GM18508 (cell line): ENCODE measurements around the gene FILIP1.

Experiments
- ATAC-seq: cut with Tn5 transposase; IDR thresholded peaks from one replicate; pipeline ENCODE4 v1.9.1; 2021; ENCODE audit warnings: moderate number of reproducible peaks; ENCODE audit not compliant: insufficient read depth, unreplicated experiment

Gene FILIP1

DNA sequence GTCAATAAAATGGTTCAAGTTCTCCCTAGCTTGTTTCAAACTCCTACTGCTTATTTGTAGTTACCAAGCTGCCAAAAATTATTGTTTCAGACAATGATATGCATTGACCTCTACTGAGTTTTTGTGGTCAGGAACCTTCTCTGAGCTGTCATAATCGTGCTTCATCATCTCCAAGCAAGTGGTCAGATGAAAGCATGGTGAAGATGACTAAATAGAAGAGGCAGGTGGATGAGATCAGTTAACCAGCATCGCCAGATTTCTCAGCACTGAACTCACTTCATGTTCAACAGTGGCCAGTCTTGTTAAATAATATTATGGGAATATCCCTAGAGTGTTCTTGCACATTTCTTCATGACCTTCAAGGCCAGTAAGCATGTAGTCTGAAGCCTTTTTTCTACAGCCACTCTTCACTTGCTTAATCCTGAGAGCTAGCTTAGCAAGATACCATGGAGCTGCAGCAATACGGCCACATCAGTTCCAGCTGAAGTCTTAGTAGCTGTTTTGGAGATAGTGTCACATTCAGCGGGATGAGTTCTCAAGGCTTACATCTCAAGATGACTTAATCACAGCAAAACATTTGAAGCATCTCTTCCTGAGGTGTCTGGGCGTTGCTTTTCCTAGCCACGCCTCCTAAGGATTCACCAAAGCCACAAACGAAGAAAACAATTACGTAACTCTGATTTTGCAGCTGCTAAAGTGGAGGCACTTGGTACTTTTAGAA, 107.4 kb downstream of the FILIP1 start:
- no peak for ATAC-seq

- ATAC-seq = no peak
Observed at GRCh38 chr6:75384116-75384515, 109.5 kb downstream of the FILIP1 start.

- no peak for ATAC-seq
Observed at GRCh38 chr6:75382634-75382900, 111.0 kb downstream of the FILIP1 start.

DNA sequence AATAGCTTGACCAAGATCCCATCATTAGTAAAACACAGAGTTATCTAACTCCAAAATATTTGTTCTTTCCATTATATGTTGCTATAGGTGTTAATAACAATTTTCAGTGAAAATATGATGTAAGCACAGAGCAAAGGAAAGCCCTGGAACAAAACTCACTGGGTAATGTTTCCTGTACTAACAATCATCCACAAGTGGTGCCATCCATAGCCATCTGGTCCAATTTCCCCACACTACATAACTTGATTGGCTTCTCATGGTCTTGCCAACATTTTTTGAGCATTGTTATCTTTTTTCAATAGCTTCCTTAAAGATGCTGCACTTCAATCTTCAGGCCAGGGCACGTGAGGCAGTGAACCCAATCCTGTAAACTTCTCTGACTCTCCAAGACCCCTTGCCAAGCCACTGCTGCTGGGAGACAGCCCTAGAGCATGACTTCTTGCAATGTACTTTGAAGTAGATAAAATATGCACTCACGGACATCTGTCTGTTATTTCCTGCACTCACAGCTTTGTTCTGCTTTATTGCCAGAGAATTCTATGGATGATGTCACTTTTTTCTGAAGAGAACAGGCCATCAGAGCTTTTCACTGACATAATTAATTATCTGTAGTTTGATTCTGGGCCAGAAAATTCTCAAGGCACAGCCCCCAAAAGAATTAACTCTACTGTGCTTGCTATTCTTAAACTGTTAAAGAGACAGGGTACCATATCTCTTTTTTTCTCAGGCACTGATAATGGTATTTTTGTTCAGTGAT, 111.5 kb downstream of the FILIP1 start:
- ATAC-seq = no peak

- no peak for ATAC-seq
Observed at GRCh38 chr6:75379536-75379935, 114.1 kb downstream of the FILIP1 start.

GRCh38 chr6:75378101-75378500, 115.5 kb downstream of the FILIP1 start:
- no peak for ATAC-seq

DNA sequence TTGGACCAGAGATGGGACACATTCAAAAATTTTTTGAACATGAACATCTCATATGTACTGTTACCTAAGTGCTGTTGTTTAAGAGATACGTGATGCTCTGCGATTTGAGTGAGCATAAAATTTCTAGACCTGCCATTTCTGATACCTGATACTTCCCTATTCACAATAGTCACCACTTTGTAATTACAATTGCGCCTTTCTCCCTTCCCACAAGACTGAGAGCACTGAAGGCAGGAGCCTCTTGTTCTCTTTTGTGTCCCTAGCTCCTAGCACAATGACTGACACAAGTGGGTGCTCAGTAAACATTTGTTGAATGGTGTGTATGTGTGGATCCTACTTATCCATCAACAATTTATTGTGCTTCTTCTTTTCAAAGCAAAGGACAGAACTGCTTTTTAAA, 116.2 kb downstream of the FILIP1 start:
- no peak for ATAC-seq

- no peak for ATAC-seq
Observed at GRCh38 chr6:75376347-75377024, 117.1 kb downstream of the FILIP1 start.

DNA sequence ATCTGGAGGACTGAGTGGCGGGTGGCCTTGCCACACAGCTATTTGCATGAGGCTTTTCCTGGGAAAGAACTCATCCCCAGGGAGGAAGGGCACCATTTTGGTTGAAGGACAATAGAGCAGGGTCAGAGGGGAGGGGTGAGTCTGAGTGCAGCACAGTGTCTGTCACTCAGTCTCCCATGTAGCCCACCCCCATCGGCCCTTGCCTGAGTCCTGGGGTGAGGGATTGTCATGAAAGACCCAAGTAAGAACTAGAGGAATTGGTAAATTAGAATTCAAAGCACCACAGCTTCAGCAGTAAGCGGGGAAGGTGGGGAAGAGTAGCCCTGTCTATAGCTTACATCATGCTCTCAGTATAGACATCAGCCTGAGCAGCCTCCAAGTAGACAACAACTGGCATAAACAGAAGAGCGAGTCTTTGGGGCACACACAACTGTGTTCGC, 118.6 kb downstream of the FILIP1 start:
- no peak for ATAC-seq

- ATAC-seq = no peak
Observed at GRCh38 chr6:75372884-75373283, 120.7 kb downstream of the FILIP1 start.

DNA sequence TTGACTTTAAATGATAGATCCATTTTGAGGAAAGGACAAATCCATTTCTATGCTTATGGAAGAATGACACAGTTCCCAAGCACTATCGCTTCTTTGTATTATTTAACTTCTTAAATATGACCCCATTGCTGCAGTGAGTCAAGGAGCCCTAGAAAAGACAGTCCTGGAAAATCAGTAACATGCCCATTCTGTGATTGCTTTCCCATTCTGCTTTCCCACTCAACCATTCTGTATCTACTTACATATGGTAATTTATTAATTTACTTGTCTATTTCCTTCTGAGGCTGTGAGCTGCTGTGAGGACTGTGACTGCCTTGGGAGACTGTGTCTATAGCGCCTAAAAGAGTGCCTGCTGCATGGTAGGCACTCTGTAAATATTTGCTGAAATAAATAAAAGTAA, 123.6 kb downstream of the FILIP1 start:
- no peak for ATAC-seq

DNA sequence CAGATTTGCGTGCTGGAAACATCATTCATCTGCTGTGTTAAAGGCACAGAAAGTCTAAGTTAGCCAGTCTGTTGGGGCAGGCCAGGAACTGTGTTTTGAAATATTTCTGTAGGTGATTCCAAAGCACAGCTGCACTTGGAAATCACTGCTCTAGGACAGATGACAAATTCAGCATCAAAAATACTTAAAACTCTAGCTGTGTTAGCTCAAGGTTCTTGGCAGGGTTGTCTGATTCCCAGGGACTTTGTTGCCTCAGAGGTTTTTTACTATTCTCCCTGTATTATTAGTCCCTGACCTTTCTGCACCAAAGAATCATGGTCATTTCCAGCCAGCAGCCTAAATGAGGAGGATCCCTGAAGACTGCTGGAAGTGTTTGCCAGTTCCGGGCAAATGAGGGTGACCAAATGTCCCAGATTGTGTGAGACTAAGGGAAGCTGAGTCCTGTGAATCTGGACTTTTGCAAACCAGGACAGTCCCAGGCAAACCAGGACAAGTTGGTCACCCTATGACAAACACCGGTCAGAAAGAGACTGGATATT, 124.7 kb downstream of the FILIP1 start:
- ATAC-seq = no peak

DNA sequence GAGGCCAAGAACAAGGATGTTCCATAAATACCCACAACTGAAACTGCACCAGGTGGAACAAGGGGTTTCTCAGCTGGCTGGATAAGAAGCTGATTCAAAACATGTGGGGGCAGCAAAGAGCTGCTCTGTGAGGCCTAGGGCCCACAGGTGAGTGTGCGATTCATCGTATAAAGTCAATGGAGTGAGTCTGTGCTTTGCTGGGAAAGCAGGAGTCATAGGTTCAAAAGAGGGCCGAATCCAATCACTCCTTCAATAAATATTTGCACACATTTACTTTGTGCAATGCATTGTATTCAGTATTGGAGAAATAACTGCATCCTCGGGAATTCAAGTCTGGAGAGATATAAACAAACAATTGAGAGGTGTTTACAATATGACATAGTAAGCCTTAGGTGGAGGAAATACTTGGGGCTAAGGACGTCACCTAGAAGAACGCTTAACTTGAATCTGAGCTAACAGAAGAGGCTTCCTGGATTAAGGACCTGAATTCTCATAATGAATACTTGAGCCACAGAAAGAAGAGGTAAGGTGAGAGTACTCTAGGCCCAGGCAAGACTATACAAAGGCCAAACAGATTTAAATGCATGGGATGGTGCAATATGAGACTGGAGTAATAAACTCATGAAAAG, 125.3 kb downstream of the FILIP1 start:
- ATAC-seq = no peak

- no peak for ATAC-seq
Observed at GRCh38 chr6:75363304-75363703, 130.3 kb downstream of the FILIP1 start.

GRCh38 chr6:75353644-75354043, 140.0 kb downstream of the FILIP1 start:
- no peak for ATAC-seq

GRCh38 chr6:75351570-75351969, 142.0 kb downstream of the FILIP1 start:
- no peak for ATAC-seq

DNA sequence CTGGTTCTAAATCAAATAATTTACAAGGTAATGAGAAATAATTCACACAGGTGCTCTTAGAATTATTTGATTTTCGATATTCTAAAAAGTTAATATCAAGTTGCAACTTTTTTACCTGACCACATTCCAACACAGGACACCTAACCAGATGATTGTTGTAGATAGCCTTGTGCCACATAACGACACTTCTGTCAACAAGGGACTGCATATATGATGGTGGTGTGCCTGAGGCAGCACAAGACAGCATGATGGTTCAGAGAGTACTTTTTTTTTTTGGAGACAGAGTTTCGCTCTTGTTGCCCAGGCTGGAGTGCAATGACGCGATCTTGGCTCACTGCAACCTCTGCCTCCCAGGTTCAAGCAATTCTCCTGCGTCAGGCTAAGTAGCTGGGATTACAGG, 142.8 kb downstream of the FILIP1 start:
- no peak for ATAC-seq

DNA sequence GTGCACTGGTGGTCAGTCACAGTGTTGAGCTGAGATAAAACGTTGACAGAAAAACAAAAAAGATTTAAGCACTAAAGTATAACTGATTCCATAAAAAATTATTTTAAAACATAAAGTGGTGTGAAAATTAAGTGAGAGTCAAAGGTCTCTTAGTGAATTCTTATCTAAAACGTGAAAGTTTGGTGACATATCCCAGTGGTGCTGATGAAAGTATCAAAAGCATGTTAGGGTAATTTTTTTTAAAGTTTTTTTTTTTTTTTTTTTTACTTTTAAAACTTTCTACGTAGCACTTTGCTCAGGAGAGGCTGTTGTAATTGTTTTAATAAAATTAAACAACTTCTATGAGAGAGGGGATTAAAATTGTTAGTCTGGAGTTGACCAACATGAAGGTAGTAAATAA, 143.4 kb downstream of the FILIP1 start:
- ATAC-seq = no peak

- ATAC-seq = no peak
Observed at GRCh38 chr6:75349262-75349984, 144.2 kb downstream of the FILIP1 start.

DNA sequence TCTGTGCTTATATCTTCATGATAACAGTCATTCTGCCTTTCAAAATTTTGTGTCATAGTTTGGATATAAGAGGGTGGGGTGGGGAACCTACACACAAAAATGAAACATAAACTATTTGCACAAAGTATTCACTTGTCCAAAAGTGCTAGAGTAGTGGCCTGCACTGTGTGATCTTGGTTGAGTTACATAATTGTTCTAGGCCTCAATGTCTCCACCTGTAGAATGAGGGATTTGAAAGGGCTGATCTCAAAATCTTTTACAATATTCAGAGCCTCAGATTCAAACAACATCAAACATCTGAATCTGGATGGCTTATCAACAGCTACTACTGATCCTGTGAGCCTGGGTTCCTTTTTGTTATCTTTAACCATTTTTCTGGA, 144.7 kb downstream of the FILIP1 start:
- no peak for ATAC-seq
